GM19463 (cell line): ENCODE results near the gene PRAMEF9.
"Not testable (repeated sequence)": the region's sequence is repeated elsewhere in the genome, so short reads cannot be mapped to it uniquely, and the experiment has no call there.

Source experiments
- ATAC-seq: cut with Tn5 transposase; IDR thresholded peaks from one replicate; pipeline ENCODE4 v1.9.1; 2021; ENCODE audit warnings: mild to moderate bottlenecking, moderate library complexity; ENCODE audit not compliant: unreplicated experiment

PRAMEF9 gene

GRCh38 chr1:13171548-13171947 lies at the start of gene PRAMEF9:
PRAMEF9 (plus strand) TSS chr1:13171848; CDS start chr1:13175281, 3,433 bp downstream.
- ATAC-seq = not testable (repeated sequence)

GRCh38 chr1:13155909-13156308 lies 15.7 kb upstream of the PRAMEF9 start, which contains the start of gene PRAMEF26:
PRAMEF26 (minus strand) TSS chr1:13156009; CDS start chr1:13153095, 2,914 bp downstream.
- ATAC-seq = not testable (repeated sequence)

DNA sequence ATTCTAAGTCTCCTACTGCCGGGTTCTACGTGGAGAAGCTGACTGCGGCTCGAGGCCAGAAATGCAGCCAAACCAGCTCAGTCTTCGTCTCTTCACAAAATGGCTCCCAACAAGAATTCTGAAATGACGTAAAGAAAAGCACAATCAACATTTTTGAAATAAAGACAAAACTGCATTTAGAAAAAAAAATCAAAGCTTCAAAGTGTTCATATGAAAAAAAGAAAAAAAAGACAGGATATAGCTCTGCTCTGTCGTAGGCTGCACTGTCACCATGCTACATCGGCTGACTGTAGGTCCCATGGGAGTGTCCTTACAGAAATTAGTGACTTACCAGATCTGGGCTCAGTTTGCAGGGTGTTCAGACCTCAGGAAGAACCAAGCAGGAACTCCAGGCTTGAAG lies 6.1 kb upstream of the PRAMEF9 start, which contains the start of gene HNRNPCL4:
HNRNPCL4 (minus strand) TSS at position 101 of the 400 bp plus-strand sequence. CDS start 164 bp downstream, outside the sequence.
- ATAC-seq = not testable (repeated sequence)

DNA sequence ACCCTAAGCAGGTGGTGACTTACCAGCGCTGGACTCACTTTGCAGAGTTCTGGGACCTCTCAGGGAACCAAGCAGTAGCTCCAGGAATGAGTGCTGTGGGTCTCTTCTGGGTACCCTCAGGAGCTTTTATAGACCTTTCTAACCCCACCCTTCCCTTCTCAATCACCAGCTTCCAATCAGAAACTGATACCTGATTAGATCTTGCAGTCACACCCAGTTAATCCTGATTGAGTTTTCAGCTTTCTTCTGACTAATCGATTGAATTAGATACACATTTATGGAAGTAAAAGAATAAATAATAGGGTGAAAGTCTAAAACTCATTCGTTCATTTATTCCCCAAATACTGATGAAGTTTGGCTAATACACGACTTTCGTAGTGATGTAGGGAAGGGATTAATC lies 29.7 kb downstream of the PRAMEF9 start, which contains the start of gene PRAMEF13:
PRAMEF13 (minus strand) TSS at position 101 of the 400 bp plus-strand sequence. CDS start 1,820 bp downstream, outside the sequence.
- not testable (repeated sequence) for ATAC-seq

DNA sequence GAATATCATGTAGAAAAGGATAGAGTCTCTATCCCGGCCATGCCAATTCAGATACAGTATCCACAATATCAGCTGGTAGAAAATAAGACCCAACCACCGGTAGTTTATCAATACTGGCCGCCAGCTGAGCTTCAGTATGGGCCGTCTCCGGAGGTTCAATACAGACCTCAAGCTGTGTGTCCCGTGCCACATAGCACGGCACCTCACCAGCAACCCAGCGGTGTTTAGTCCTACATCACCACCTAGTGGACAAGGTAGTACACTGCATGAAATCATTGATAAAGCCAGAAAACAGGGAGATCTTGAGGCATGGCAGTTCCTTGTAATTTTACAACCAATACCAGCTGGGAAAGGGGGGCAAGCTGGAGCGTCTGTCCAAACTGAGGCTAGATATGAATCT lies 37.1 kb downstream of the PRAMEF9 start:
- not testable (repeated sequence) for ATAC-seq

GRCh38 chr1:13216619-13217018 lies 45.0 kb downstream of the PRAMEF9 start:
- ATAC-seq = not testable (repeated sequence)

GRCh38 chr1:13219203-13219602 lies 47.6 kb downstream of the PRAMEF9 start:
- ATAC-seq = not testable (repeated sequence)

DNA sequence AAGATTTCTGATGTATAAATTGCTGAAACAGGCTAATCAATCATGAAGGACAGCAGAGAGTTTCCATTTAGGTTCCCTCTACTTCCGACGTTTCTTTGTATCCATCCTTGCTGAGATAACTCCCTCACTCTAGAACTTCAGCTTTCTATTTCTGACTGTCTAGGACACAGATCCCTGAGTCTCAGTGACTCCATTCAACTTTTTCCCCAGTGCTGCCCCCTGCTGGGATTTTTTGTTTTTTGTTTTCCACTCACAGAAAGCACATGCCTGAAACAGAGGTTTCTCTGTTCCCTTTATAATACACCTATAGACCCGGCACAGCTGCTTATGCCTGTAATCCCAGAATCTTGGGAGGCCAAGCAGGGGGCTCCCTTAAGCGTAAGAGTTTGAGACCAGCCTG lies 51.1 kb downstream of the PRAMEF9 start:
- not testable (repeated sequence) for ATAC-seq

GRCh38 chr1:13224480-13225060 lies 52.9 kb downstream of the PRAMEF9 start:
- ATAC-seq = no peak

GRCh38 chr1:13225675-13226204 lies 54.1 kb downstream of the PRAMEF9 start, which contains the start of gene PRAMEF18:
PRAMEF18 (minus strand) TSS chr1:13226154; CDS start chr1:13226106, 48 bp downstream.
- ATAC-seq = not testable (repeated sequence)

DNA sequence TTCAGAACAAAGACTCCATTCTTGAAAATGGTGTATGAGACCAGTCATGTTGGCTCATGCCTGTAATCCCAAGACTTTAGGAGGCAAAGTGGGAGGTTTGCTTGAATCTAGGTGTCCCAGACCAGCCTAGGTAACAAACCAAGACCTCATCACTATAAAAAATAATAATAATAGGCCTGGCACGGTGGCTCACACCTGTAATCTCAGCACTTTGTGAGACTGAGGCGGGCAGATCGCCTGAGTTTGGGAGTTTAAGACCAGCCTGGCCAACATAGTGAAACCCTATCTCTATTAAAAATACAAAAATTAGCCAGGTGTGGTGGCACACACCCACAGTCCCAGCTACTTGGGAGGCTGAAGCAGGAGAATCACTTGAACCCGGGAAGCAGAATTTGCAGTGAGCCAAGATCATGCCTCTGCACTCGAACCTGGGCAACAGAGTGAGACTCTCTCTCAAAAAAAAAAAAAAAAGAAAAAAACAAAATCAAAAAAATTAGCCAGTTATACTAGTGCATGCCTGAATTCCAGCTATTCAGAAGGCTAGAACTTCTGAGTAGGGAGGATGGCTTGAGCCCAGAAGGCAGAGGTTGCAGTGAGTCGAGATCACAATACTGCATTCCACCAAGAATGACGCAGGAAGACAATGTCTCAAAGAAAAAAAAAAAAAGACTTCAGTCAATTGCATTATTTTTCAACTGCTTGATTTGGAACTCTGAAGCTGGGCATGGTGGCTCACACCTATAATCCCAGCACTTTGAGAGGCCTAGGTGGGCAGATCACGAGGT lies 55.8 kb downstream of the PRAMEF9 start:
- not testable (repeated sequence) for ATAC-seq

DNA sequence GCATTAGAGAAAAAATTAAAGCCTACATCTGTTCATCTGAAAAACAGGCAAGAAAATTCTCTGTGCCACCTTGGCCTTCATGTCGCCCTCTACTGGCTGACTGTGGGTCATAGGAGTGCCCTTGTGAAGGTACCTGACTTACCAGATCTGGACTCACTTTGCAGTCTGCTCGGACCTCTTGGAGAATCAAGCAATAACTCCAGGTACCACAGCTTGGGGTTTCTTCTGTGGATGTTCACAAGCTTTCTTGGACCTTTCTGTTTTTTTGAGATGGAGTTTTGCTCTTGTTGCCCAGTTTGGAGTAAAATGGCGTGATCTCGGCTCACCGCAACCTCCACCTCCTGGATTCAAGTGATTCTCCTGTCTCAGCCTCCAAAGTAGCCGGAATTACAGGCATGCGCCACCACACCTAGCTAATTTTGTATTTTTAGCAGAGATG lies 56.7 kb downstream of the PRAMEF9 start:
- ATAC-seq = no peak
